SIG-M5 treated with dmso at 0.1 percent for 504 hours (cell line): ENCODE measurements around the gene PIK3IP1.

ENCODE experiments used
- DNase-seq: peaks from one replicate; lab custom pipeline; 2025; ENCODE audit not compliant: unreplicated experiment; lab: John Stamatoyannopoulos, UW

PIK3IP1 gene

GRCh38 chr22:31279821-31280505 is 12.3 kb downstream of the PIK3IP1 start:
- no peak for DNase-seq

DNA sequence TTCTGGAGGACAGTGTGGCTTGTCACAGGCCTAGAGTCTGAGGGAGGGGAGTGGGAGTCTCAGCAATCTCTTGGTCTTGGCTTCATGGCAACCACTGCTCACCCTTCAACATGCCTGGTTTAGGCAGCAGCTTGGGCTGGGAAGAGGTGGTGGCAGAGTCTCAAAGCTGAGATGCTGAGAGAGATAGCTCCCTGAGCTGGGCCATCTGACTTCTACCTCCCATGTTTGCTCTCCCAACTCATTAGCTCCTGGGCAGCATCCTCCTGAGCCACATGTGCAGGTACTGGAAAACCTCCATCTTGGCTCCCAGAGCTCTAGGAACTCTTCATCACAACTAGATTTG is 13.0 kb downstream of the PIK3IP1 start:
- DNase-seq, result no peak

GRCh38 chr22:31278626-31279326 is 13.5 kb downstream of the PIK3IP1 start:
- DNase-seq, result no peak

GRCh38 chr22:31278151-31278621 is 14.1 kb downstream of the PIK3IP1 start:
- DNase-seq, result no peak

DNA sequence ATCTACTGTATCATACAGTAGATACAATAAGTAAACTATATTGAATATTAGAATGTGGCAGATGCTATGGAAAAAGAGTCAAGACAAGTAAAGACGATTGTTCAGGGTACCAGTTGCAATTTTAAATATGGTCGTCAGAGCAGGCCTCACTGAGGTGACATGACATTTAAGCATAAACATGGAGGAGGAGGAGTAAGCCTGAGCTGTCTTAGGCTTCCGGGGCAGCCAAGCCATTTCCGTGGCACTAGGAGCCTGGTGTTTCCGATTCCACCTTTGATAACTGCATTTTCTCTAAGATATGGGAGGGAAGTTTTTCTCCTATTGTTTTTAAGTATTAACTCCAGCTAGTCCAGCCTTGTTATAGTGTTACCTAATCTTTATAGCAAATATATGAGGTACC is 14.5 kb downstream of the PIK3IP1 start:
- DNase-seq, result no peak

DNA sequence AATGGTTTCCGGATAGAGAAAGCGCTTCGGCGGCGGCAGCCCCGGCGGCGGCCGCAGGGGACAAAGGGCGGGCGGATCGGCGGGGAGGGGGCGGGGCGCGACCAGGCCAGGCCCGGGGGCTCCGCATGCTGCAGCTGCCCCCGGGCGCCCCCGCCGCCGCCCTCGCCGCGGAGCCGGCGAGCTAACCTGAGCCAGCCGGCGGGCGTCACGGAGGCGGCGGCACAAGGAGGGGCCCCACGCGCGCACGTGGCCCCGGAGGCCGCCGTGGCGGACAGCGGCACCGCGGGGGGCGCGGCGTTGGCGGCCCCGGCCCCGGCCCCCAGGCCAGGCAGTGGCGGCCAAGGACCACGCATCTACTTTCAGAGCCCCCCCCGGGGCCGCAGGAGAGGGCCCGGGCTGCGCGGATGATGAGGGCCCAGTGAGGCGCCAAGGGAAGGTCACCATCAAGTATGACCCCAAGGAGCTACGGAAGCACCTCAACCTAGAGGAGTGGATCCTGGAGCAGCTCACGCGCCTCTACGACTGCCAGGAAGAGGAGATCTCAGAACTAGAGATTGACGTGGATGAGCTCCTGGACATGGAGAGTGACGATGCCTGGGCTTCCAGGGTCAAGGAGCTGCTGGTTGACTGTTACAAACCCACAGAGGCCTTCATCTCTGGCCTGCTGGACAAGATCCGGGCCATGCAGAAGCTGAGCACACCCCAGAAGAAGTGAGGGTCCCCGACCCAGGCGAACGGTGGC is 15.7 kb downstream of the PIK3IP1 start:
- DNase-seq, result no peak

DNA sequence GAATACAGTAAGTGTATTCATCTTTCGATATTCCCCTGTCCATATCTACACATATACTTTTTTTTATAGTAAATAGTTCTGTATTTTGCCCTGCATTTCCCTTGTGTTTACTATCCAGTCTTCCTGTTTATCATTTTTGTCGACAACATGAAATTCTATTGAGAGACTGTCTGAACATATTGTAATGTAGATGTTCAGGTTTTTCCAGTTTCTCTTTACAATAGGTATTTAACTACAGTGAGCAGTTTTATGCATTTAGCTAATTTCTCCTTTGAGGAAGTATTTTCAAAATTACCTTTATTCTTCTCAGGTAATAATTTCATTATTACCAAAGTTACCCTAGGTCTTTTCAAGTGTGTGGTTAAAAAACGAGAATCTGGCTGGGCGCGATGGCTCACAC is 16.7 kb downstream of the PIK3IP1 start:
- DNase-seq, result no peak

DNA sequence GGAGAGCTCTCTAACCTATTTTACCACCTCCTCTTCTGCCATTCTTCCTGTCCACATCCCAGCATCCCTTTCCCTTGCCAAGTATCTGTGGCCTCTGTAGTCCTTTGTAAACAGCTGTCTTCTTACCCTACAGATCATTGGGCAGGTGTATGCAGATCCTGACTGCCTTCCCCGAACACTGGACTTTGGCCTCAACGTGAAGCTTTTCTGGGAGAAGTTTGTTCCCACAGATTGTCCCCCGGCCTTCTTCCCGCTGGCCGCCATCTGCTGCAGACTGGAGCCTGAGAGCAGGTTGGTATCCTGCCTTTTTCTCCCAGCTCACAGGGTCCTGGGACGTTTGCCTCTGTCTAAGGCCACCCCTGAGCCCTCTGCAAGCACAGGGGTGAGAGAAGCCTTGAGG is 17.3 kb downstream of the PIK3IP1 start:
- no peak for DNase-seq

GRCh38 chr22:31274017-31274416 is 18.3 kb downstream of the PIK3IP1 start:
- no peak for DNase-seq

- peak; percentile 22 for DNase-seq
These were observed 19.5 kb downstream of the PIK3IP1 start for GRCh38 chr22:31272522-31273446.

GRCh38 chr22:31271485-31271884 is 20.8 kb downstream of the PIK3IP1 start:
- no peak for DNase-seq

GRCh38 chr22:31271026-31271425 is 21.3 kb downstream of the PIK3IP1 start:
- no peak for DNase-seq

DNA sequence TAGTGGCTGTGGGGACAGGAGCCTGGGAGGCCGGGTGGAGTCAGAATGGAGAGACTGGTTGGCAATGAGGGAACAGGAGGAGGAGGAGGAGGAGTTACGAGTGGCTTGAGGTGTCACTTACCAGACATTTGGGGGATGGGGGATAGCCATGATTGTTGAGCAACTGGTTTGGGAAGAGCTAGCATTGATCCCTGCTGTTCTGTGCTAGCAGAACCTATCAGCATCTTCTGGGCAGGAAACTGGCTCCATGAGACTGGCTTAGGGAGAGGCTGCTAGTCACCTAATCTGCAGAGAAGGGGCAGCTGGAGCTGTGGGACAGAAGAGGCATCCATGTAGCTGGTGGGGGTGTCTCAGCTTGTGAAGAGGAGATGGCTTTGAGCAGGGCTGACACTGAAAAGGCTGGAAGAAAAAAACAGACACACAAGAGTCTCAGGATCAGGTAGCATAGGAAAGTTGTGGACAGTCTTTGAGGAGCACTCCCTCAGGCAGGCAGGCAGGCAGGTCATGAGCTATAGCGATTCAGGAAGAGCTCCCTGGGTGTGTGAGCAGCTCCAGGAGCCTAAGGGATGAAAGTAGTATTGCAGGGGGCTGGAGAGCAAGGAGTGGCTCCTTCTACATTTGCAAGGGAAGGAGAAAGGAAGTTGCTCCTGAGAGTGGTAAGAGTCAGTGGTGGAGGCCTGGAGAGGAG is 22.3 kb downstream of the PIK3IP1 start:
- no peak for DNase-seq

DNA sequence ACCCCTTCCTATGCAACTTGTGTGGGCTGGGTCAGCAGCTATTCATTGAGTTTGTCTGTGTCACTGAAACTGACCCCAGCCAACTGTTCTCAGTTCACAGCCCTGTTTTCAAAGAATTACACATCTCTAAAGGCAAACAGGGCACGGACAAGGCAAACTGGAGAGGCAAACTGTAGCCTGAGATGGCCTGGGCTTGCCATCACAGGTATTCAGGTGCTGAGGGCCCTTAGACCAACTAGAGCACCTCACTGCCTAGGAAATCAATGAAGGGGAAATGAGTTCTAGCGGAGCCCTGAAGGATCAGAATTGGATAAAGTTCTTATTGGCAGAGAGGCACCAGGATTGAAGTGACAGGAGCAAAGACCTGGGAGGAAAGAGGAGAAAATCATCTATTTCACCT is 24.0 kb downstream of the PIK3IP1 start:
- DNase-seq, result no peak

DNA sequence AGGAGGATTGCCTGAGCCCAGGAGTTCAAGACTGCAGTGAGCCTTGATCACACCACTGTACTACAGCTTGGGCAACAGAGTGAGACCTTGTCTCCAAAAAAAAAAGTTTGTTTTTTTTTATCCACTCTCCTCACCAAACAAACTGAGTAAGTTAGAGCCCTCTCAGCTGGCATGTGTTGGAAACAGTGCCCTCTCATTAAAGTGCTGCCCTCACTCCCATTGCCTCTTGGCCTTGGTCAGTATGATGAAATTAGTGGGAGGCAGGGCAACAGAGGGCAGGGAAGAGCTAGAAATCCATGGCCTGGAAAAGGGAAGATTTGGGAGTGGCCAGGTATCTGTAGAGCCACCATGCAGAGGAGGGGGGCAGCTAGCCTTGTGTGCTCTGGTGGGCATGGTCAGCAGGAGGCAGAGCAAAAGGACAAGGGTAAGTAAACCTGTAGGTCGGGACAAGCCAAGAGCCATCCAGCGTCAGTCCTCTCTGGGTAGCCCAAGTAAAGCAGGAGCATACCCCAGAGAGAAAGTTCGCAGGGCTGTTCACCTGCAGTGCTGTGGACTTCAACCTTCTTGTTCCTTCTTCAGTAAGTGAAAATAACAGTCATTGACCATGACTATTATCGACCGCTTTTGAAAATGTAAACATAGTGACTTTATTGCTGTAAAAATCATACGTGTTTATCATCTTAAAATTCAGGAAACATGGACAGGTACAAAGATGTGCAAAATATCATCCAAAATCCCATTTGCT is 28.2 kb downstream of the PIK3IP1 start:
- DNase-seq, result no peak

DNA sequence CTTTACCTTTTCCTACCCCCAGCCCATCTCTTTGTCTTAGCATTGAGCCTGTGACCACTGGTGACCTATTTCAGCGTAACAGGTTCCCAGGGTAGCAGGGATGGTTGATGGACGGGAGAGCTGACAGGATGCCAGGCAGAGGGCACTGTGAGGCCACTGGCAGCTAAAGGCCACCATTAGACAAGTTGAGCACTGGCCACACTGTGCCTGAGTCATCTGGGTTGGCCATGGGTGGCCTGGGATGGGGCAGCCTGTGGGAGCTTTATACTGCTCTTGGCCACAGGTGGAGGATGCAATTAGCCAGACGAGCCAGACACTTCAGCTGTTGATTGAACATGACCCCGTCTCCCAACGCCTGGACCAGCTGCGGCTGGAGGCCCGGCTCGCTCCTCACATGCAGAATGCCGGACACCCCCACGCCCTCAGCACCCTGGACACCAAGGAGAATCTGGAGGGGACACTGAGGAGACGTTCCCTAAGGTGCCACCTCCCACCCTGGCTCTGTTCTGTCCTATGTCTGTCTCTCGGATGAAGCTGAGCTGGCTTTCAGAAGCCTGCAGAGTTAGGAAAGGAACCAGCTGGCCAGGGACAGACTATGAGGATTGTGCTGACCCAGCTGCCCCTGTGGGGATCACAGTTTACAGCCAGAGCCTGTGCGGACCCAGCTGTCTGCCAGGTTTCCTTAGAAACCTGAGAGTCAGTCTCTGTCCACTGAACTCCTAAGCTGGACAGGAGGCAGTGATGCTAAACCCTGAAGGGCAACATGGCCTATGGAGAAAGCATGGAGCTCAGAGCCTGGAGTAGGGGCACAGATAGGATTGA is 29.8 kb downstream of the PIK3IP1 start:
- DNase-seq, result no peak

- no peak for DNase-seq
These were observed 31.8 kb downstream of the PIK3IP1 start for GRCh38 chr22:31260474-31260856.

GRCh38 chr22:31259798-31260473 is 32.4 kb downstream of the PIK3IP1 start:
- no peak for DNase-seq
